Adipocyte (in vitro differentiated cells): ENCODE measurements around the gene PKP4.
"Not testable (repeated sequence)": the region's sequence is repeated elsewhere in the genome, so short reads cannot be mapped to it uniquely, and the experiment has no call there.

Source experiments
- DNase-seq: peaks from one replicate; pipeline ENCODE4 v3.0.0-alpha.2; 2015; ENCODE audit warnings: low read depth
- H3K27me3 ChIP-seq: replicated peaks from 2 replicates; pipeline ENCODE4 v1.7.0; 2013; ENCODE audit warnings: mild to moderate bottlenecking, low read length, moderate library complexity; ENCODE audit not compliant: control insufficient read depth, insufficient read depth
- H3K36me3 ChIP-seq: 2 replicates; pipeline ENCODE4 v1.7.0; 2013; ENCODE audit warnings: low read length, mild to moderate bottlenecking, moderate library complexity; ENCODE audit not compliant: control insufficient read depth, insufficient read depth, severe bottlenecking
- H3K4me1 ChIP-seq: 2 replicates; pipeline ENCODE4 v1.7.0; 2013; ENCODE audit warnings: mild to moderate bottlenecking, low read length, moderate library complexity; ENCODE audit not compliant: control insufficient read depth, insufficient read depth
- H3K4me3 ChIP-seq: 2 replicates; pipeline ENCODE4 v1.7.0; 2013; ENCODE audit warnings: mild to moderate bottlenecking, low read length, moderate library complexity
- H3K9ac ChIP-seq: 2 replicates; pipeline ENCODE4 v1.7.0; 2013; ENCODE audit warnings: mild to moderate bottlenecking, low read length, moderate library complexity
- H3K9me3 ChIP-seq: 2 replicates; pipeline ENCODE4 v1.7.0; 2013; ENCODE audit warnings: mild to moderate bottlenecking, low read length, moderate library complexity; ENCODE audit not compliant: control insufficient read depth

The PKP4 gene, protein sequence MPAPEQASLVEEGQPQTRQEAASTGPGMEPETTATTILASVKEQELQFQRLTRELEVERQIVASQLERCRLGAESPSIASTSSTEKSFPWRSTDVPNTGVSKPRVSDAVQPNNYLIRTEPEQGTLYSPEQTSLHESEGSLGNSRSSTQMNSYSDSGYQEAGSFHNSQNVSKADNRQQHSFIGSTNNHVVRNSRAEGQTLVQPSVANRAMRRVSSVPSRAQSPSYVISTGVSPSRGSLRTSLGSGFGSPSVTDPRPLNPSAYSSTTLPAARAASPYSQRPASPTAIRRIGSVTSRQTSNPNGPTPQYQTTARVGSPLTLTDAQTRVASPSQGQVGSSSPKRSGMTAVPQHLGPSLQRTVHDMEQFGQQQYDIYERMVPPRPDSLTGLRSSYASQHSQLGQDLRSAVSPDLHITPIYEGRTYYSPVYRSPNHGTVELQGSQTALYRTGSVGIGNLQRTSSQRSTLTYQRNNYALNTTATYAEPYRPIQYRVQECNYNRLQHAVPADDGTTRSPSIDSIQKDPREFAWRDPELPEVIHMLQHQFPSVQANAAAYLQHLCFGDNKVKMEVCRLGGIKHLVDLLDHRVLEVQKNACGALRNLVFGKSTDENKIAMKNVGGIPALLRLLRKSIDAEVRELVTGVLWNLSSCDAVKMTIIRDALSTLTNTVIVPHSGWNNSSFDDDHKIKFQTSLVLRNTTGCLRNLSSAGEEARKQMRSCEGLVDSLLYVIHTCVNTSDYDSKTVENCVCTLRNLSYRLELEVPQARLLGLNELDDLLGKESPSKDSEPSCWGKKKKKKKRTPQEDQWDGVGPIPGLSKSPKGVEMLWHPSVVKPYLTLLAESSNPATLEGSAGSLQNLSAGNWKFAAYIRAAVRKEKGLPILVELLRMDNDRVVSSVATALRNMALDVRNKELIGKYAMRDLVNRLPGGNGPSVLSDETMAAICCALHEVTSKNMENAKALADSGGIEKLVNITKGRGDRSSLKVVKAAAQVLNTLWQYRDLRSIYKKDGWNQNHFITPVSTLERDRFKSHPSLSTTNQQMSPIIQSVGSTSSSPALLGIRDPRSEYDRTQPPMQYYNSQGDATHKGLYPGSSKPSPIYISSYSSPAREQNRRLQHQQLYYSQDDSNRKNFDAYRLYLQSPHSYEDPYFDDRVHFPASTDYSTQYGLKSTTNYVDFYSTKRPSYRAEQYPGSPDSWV

DNA sequence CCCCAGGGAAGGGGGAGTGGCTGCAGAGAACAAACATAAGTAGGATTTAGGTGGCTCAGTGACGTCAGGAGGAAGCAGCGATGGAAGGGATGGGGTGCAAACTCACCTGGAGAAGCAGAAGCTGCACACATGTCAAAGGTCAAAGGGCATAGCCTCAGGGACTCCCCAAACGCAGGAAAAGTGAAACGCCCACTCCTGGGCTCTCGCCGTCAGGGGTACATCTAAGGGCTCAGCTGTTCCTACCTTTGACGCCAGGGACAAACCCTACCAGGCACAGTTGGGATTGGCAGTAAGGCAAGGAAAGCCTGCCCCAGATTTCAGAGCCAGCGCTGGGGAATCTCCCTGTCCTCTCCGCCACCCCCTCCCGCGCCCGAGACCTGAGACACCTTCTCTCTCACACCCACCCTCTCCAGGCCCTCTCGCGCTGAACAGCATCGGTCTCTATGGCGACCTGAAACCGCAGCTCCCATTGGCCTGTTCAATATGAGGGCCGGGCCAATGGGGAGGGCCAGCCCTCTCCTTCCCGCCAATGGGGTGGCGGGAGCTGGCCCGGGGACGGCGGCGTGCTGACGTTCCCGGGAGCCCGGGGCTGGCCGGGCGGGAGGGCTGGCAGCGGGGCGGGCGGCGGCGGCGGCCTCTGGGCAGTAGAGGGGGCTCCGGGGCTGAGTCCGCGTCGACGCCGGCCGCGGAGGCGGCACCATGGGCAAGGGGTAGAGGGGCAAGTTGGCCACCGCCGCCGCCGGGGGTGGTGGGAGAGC, at the start of gene PKP4, which contains the start of gene CCDC148:
Gene PKP4 (plus strand): TSS at position 644 of the 758 bp plus-strand sequence. CDS start 76,233 bp downstream, outside the sequence.
Gene CCDC148 (minus strand): TSS at position 445 of the 758 bp plus-strand sequence. CDS start 314 bp downstream, at position 131.
- no peaks in the 10 kb centered on the region for H3K27me3 ChIP-seq
- no peaks in the 10 kb centered on the region for H3K9me3 ChIP-seq
- H3K36me3 ChIP-seq, result no peaks in the 10 kb centered on the region
- peak within 1 kb of the TSS; percentile 84 for H3K9ac ChIP-seq
- DNase-seq, result peak; percentile 98
- H3K4me3 ChIP-seq, result peak within 1 kb of the TSS; percentile 86
- H3K4me1 ChIP-seq, result peaks cover 12% of the 10 kb centered on the region

DNA sequence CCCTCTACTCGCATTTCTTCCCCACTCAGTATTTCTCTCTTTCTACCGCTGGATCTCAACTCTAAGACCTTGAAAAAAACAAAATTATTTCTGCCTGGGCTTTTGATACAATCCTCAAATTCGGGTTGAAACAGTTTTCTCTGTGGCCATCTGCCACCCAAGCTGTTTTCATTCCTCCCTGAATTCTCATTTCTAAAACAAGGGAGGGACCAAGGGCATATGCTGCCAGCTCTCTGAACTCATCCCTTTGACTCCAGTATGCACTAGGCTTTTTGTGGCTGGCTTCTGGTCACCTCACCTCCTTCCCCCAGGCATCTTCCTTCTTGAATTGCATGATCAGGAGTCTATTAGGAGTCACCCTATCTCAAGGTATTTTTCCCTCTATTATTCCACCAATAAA, 49.7 kb upstream of the PKP4 start:
- DNase-seq, result no peak
- no peak overlapping the region for H3K9ac ChIP-seq

DNA sequence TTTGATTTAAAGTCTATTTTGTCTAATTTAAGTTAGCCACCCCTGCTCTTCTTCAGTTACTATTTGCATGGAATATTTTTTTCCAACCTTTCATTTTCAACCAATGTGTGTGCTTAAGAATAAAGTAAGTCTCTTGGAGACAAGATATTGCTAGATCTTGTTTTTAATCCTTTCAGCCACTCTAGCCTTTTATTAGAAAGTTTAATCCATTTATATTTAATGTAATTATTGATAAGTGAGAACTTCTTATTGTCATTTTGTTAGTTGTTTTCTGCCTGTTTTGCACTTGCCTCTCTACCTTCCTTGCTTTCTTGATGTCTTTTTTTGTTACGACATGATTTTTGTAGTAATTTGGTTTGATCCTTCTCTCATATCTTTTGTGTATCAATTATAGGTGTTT, 46.6 kb upstream of the PKP4 start:
- no peak overlapping the region for H3K9ac ChIP-seq
- H3K4me1 ChIP-seq, result peaks cover 21% of the 10 kb centered on the region
- no peaks in the 10 kb centered on the region for H3K27me3 ChIP-seq
- H3K9me3 ChIP-seq, result peaks cover 19% of the 10 kb centered on the region
- no peak for DNase-seq
- no peaks in the 10 kb centered on the region for H3K36me3 ChIP-seq
- H3K4me3 ChIP-seq, result no peak overlapping the region

More for the DNA sequence above, 49.7 kb upstream of the PKP4 start:
- Histone ChIP-seq H3K9me3 (peaks cover 19% of the 10 kb centered on the region), H3K4me1 (no peaks in the 10 kb centered on the region), H3K4me3 (no peak overlapping the region), H3K27me3 (no peaks in the 10 kb centered on the region), H3K36me3 (no peaks in the 10 kb centered on the region)

DNA sequence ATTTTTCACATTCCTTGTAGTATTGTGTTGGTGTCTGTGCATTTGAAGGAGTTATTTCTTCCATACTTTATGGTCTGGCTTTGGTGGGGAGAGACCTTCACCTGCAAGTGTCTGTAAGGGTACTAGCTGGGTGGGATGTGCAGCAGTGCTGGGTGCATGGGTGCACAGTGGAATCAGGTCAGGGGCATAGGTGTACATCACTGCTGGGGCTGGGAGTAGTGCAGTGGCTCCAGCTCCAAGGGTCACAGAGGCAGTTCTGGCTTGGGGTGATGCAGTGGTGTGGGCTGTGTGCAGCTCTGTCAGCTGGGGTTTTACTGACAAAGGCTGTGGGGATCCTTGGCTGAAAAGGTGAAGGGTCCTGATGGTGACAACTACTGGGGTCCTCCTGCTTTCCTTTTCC, 45.0 kb upstream of the PKP4 start:
- no peaks in the 10 kb centered on the region for H3K27me3 ChIP-seq
- no peak overlapping the region for H3K4me3 ChIP-seq
- H3K9me3 ChIP-seq, result peaks cover 27% of the 10 kb centered on the region
- H3K4me1 ChIP-seq, result peaks cover 21% of the 10 kb centered on the region
- H3K36me3 ChIP-seq, result no peaks in the 10 kb centered on the region
- no peak overlapping the region for H3K9ac ChIP-seq
- DNase-seq, result no peak

DNA sequence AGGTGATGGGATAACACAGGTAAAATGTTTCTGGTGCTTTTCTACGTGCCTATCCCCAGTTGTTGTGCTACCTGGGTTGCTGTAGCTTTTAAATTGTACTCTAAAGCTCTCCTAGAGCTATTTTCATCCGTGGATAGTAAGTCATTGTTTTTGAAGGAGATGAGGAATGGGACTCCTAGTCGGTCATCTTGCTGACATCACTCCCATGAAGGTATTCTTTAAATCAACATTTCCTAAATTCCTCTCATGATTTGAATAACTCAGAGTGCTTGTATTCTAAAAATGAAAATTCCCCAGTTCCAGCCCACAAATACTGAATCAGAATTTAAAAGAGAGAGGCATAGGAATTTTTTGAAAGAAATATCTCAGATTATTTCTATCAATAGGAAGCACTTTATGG, 44.5 kb upstream of the PKP4 start:
- H3K9ac ChIP-seq, result no peak overlapping the region
- H3K9me3 ChIP-seq, result peaks cover 27% of the 10 kb centered on the region
- no peaks in the 10 kb centered on the region for H3K27me3 ChIP-seq
- DNase-seq, result peak; percentile 53
- H3K36me3 ChIP-seq, result no peaks in the 10 kb centered on the region
- H3K4me3 ChIP-seq, result no peak overlapping the region
- peaks cover 21% of the 10 kb centered on the region for H3K4me1 ChIP-seq

DNA sequence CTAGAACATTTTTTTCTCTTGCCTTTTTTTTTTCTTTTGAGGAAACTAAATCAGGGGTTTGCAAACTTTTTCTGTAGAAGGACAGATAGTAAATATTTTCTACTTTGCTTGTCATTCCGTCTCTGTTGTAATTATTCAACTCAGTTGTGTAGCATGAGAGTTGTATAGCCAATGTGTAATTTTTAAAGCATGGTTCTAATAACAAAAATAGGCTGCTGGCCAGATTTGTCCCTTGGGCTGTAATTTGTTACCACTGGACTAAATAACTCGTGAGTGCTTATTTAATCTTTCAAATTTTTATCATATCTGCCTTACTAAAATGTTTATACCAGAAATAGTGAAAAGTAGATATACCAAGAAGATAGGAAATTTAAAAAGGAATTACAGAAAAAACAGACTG, 43.2 kb upstream of the PKP4 start:
- peak; percentile 58 for DNase-seq
- H3K27me3 ChIP-seq, result no peaks in the 10 kb centered on the region
- no peaks in the 10 kb centered on the region for H3K36me3 ChIP-seq
- no peak overlapping the region for H3K9ac ChIP-seq
- H3K4me3 ChIP-seq, result no peak overlapping the region
- peaks cover 27% of the 10 kb centered on the region for H3K9me3 ChIP-seq
- H3K4me1 ChIP-seq, result peaks cover 21% of the 10 kb centered on the region

DNA sequence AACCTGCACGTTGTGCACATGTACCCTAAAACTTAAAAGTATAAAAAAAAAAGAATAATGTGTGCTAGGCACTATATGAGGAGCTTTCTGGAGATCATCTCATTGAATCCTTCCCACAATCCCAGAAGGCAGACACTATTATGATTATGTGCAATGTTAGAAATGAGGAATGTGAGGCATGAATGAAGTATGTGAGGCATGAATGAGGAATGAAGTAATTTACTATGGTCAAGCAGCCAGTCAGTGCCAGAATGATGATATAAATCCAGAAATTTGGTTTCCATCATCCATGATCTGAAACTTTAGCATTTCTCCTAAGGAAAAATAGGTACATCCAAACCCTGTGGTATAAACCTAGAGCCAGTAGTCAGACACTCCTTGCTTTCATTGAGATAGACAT, 42.2 kb upstream of the PKP4 start:
- DNase-seq, result peak; percentile 65
- no peaks in the 10 kb centered on the region for H3K27me3 ChIP-seq
- no peaks in the 10 kb centered on the region for H3K36me3 ChIP-seq
- H3K9me3 ChIP-seq, result peaks cover 25% of the 10 kb centered on the region
- peaks cover 21% of the 10 kb centered on the region for H3K4me1 ChIP-seq
- H3K9ac ChIP-seq, result no peak overlapping the region
- H3K4me3 ChIP-seq, result no peak overlapping the region

DNA sequence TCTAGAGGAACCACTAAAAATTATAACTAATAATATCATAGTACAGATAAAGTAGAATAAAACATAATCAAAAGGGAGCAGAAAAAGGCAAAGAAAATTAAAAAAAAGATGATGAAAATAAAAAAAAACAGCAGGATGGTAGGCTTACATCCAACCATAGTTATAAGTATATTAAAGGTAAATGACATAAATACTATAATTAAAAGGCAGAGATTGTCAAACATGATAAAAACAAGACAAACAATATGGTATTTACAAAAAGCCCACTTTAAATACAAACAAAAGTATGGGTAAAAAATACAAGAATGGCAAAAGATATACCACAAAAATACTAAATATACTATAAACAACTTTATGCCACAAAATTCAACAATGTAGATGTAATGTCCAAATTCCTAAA, 24.6 kb upstream of the PKP4 start:
- no peak overlapping the region for H3K9ac ChIP-seq
- H3K4me1 ChIP-seq, result no peaks in the 10 kb centered on the region
- H3K27me3 ChIP-seq, result no peaks in the 10 kb centered on the region
- no peak overlapping the region for H3K4me3 ChIP-seq
- no peaks in the 10 kb centered on the region for H3K36me3 ChIP-seq
- no peak for DNase-seq
- peaks cover 11% of the 10 kb centered on the region for H3K9me3 ChIP-seq

DNA sequence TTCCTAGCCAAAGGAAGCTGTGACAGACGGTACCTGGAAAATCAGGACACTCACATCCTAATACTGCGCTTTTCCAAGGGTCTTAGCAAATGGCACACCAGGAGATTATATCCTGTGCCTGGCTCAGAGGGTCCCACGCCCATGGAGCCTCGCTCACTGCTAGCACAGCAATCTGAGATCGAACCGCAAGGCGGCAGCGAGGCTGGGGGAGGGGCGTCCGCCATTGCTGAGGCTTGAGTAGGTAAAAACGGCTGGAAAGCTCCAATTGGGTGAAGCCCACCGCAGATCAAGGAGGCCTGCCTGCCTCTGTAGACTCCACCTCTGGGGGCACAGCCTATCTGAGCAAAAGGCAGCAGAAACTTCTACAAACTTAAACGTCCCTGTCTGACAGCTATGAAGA, 23.0 kb upstream of the PKP4 start:
- H3K4me3 ChIP-seq, H3K9ac ChIP-seq, H3K27me3 ChIP-seq, H3K4me1 ChIP-seq, DNase-seq, H3K36me3 ChIP-seq: not testable (repeated sequence)
- H3K9me3 ChIP-seq, result peaks cover 11% of the 10 kb centered on the region

DNA sequence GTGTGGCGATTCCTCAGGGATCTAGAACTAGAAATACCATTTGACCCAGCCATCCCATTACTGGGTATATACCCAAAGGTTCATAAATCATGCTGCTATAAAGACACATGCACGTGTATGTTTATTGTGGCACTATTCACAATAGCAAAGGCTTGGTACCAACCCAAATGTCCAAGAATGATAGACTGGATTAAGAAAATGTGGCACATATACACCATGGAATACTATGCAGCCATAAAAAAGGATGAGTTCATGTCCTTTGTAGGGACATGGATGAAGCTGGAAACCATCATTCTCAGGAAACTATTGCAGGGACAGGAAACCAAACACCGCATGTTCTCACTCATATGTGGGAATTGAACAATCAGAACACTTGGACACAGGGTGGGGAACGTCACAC, 17.7 kb upstream of the PKP4 start:
- not testable (repeated sequence) for H3K4me3 ChIP-seq, H3K4me1 ChIP-seq, DNase-seq, H3K27me3 ChIP-seq, H3K9me3 ChIP-seq, H3K36me3 ChIP-seq, H3K9ac ChIP-seq
